ENCODE results near the gene NACA2. TPM values are rescaled to one million over a fixed set of nuclear protein-coding genes. Genes with fewer than 3 reads are reported as not detected.

Gene NACA2
- total and polyA plus RNA-seq, 2 of the 4 experiments (the other 2 are of a cell fraction) = not detected

DNA sequence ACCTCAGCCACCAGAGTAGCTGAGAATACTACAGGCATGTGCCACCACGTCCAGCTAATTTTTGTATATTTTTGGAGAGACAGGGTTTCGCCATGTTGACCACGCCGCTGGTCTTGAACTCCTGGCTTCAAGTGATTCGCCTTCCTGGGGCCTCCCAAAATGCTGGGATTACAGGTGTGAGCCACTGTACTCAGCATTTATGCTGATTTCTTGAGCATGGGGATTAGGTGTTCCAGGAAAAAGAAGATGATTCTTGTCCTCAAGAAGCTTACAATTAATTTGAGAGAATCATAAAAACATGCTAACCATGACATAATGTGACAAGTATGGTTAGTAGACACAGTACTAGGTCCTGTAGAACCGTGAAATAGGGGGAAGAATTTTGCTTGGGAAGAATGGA is 30.9 kb downstream of the NACA2 start:
- BruUV-seq (replicated peaks) = no TSS peak
- DNase-seq (no peak), ATAC-seq (ENCODE audit: low read depth) (no peak)
- Histone ChIP-seq H2BK5ac (ENCODE audit: low read depth, low read length, poor library complexity, severe bottlenecking) (no peak overlapping the region), H3K79me1 (ENCODE audit: low read depth in 1 of 2, low read length in 2 of 2) (no peaks in the 10 kb centered on the region), H2BK20ac (ENCODE audit: low read depth, low read length) (no peak overlapping the region), H3K4me1 (ENCODE audit: control insufficient read depth, insufficient read depth, low read length) (no peaks in the 10 kb centered on the region; the same call in 1 of the 2 replicates), H3K27me3 (ENCODE audit: control insufficient read depth, insufficient read depth, low read length) (peaks cover 3% of the 10 kb centered on the region), H4K8ac (ENCODE audit: low read depth in 2 of 2, low read length in 2 of 2) (no peak overlapping the region), H3K9me3 (ENCODE audit: control insufficient read depth, insufficient read depth, low read length) (no peaks in the 10 kb centered on the region), H3K9me1 (ENCODE audit: insufficient read depth, low read length) (no peaks in the 10 kb centered on the region), H3K18ac (ENCODE audit: low read depth, low read length) (no peak overlapping the region), H3K4me2 (ENCODE audit: low read depth, low read length) (no peak overlapping the region), H3K23ac (ENCODE audit: low read depth, low read length) (no peak overlapping the region), H4K5ac (ENCODE audit: low read depth, low read length) (no peak overlapping the region), H3K4me3 (ENCODE audit: insufficient read depth, low read depth, low read length) (no peak overlapping the region), H2BK15ac (ENCODE audit: low read depth, low read length) (no peak overlapping the region), H4K91ac (ENCODE audit: insufficient read depth, low read depth, low read length) (no peak overlapping the region), H2AK5ac (ENCODE audit: low read depth, low read length) (no peak overlapping the region), H3K27ac (ENCODE audit: insufficient read depth, low read length) (no peak overlapping the region), H2BK120ac (ENCODE audit: low read depth, low read length) (no peak overlapping the region), H4K20me1 (ENCODE audit: insufficient read depth, low read length) (no peaks in the 10 kb centered on the region), H3K4ac (ENCODE audit: low read depth, low read length) (no peak overlapping the region), H3K9ac (ENCODE audit: low read depth, low read length) (no peak overlapping the region), H3K14ac (replicated peaks; ENCODE audit: low read depth, low read length) (no peak overlapping the region), H3K56ac (ENCODE audit: extremely low read depth, insufficient read depth, low read length) (no peak overlapping the region), H3K36me3 (ENCODE audit: control insufficient read depth, insufficient read depth, low read length) (no peaks in the 10 kb centered on the region), H2AFZ (replicated peaks; ENCODE audit: low read length, poor library complexity) (no peak overlapping the region), H2AK9ac (replicated peaks; ENCODE audit: low read depth, low read length, poor library complexity) (no peak overlapping the region)
- ChIA-PET CTCF (interaction anchor here (0.6 to 1.6 kb wide), 2 partner anchors 45 to 148 kb away, joined by 3 to 4 read pairs; no protein-coding TSS in a partner anchor), POLR2A (ENCODE audit: unreplicated experiment) (no interaction called here)
- TF ChIP-seq RCOR1 (IDR thresholded peaks at IDR 0.05; ENCODE audit: insufficient replicate concordance, low read length) = no peak
- TF ChIP-seq MXI1 (IDR thresholded peaks at IDR 0.05; ENCODE audit: borderline replicate concordance, low read depth, low read length) = no peak
- TF ChIP-seq, protein P1, sequence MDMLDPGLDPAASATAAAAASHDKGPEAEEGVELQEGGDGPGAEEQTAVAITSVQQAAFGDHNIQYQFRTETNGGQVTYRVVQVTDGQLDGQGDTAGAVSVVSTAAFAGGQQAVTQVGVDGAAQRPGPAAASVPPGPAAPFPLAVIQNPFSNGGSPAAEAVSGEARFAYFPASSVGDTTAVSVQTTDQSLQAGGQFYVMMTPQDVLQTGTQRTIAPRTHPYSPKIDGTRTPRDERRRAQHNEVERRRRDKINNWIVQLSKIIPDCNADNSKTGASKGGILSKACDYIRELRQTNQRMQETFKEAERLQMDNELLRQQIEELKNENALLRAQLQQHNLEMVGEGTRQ (IDR thresholded peaks at IDR 0.05; ENCODE audit: low read depth, low read length) = no peak
- no peak for TF ChIP-seq SMC3 (IDR thresholded peaks at IDR 0.05; ENCODE audit: low read depth, low read length)
- TF ChIP-seq POLR2A (IDR thresholded peaks at IDR 0.05; ENCODE audit: low read depth, low read length) = no peak
- TF ChIP-seq, protein P2, sequence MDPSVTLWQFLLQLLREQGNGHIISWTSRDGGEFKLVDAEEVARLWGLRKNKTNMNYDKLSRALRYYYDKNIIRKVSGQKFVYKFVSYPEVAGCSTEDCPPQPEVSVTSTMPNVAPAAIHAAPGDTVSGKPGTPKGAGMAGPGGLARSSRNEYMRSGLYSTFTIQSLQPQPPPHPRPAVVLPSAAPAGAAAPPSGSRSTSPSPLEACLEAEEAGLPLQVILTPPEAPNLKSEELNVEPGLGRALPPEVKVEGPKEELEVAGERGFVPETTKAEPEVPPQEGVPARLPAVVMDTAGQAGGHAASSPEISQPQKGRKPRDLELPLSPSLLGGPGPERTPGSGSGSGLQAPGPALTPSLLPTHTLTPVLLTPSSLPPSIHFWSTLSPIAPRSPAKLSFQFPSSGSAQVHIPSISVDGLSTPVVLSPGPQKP (IDR thresholded peaks at IDR 0.05; ENCODE audit: borderline replicate concordance, low read depth, low read length) = no peak
- no peak for TF ChIP-seq NFE2L2 (IDR thresholded peaks at IDR 0.05; ENCODE audit: low read depth, low read length)
- no peak for TF ChIP-seq CEBPB (IDR thresholded peaks at IDR 0.05; ENCODE audit: low read depth, low read length)
- no peak for TF ChIP-seq CHD1 (IDR thresholded peaks at IDR 0.05; ENCODE audit: low read depth, low read length)
- no peak for TF ChIP-seq FOS (IDR thresholded peaks at IDR 0.05; ENCODE audit: low read depth, low read length)
- TF ChIP-seq MAZ (IDR thresholded peaks at IDR 0.05; ENCODE audit: borderline replicate concordance, low read depth, low read length) = no peak
- no peak for TF ChIP-seq MAFK (IDR thresholded peaks at IDR 0.05; ENCODE audit: low read depth, low read length)
- no peak for TF ChIP-seq BHLHE40 (IDR thresholded peaks at IDR 0.05; ENCODE audit: low read depth, low read length)
- TF ChIP-seq RFX5 (IDR thresholded peaks at IDR 0.05; ENCODE audit: low read depth, low read length) = no peak
- TF ChIP-seq RAD21 (IDR thresholded peaks at IDR 0.05; ENCODE audit: low read length) = no peak
- intact Hi-C loops (cut with micrococcal nuclease) = no loop called here
- WGBS, 2 experiments (ENCODE audit: extremely low coverage in 2 of 2, insufficient read length in 1 of 2) = no CpG with 5 or more reads among the region's 6 CpGs
- dilution Hi-C loops (cut with HindIII; ENCODE audit: low sequenced_read_pairs, unreplicated experiment) = no loop called here
- in situ Hi-C loops (cut with MboI; ENCODE audit: low sequenced_read_pairs) = no loop called here

Data from IMR-90 (cell line).